ENCODE measurements around the gene FSTL4. TPM values are rescaled to one million over a fixed set of nuclear protein-coding genes. Genes with fewer than 3 reads are reported as not detected.

FSTL4 gene
- total RNA-seq, 2 donors from 2014 or later = not detected

DNA sequence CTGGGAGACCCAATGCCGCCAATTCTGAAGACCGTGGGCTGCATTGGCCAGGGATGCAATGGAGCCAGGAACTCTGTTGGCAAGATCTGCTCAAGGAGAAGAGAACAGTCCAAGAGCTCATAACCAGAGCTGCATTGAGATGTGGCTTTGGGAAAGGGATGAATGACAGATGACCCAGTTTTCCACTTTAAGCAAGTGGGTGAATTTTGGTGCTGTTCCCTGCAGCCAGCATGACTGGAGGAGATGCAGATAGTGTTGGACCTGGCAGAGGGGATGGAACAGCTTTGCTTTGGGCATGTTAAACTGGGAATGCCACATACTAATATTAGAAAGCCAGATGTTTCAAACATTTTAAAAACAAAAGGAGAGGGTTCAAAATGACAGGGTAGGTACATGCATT lies 143.1 kb downstream of the FSTL4 start:
- TF ChIP-seq, protein P1, sequence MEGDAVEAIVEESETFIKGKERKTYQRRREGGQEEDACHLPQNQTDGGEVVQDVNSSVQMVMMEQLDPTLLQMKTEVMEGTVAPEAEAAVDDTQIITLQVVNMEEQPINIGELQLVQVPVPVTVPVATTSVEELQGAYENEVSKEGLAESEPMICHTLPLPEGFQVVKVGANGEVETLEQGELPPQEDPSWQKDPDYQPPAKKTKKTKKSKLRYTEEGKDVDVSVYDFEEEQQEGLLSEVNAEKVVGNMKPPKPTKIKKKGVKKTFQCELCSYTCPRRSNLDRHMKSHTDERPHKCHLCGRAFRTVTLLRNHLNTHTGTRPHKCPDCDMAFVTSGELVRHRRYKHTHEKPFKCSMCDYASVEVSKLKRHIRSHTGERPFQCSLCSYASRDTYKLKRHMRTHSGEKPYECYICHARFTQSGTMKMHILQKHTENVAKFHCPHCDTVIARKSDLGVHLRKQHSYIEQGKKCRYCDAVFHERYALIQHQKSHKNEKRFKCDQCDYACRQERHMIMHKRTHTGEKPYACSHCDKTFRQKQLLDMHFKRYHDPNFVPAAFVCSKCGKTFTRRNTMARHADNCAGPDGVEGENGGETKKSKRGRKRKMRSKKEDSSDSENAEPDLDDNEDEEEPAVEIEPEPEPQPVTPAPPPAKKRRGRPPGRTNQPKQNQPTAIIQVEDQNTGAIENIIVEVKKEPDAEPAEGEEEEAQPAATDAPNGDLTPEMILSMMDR (IDR thresholded peaks at IDR 0.05) = no peak
- no peak overlapping the region for H3K4me3 ChIP-seq
- no peak overlapping the region for H3K27ac ChIP-seq
- H3K27me3 ChIP-seq = no peaks in the 10 kb centered on the region
- H3K9me3 ChIP-seq = no peaks in the 10 kb centered on the region
- H3K4me1 ChIP-seq = no peaks in the 10 kb centered on the region
- DNase-seq (ENCODE audit: low spot score) = no peak
- H3K36me3 ChIP-seq = no peaks in the 10 kb centered on the region

DNA sequence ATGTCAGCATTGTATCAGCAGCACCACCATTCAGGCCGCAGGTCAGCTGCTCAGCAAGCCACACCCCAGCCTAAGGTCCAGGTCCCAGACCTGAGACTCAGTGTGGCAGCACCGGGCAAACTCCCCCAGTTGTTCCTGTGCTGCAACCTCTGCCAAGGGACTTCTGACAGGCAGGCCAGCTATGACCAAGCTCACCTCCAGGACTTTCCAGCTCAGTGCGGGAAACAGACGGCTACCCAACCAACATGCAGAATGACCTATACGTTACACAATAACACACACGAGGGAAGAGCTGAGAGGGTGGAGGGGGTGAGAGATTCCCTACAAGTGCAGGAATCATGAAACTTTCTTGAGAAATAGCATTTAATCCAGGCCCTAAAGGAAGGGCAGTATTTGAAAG lies 143.7 kb downstream of the FSTL4 start:
- no peak overlapping the region for H3K27ac ChIP-seq
- TF ChIP-seq, protein P1 (IDR thresholded peaks at IDR 0.05) = no peak
- H3K27me3 ChIP-seq = no peaks in the 10 kb centered on the region
- no peaks in the 10 kb centered on the region for H3K36me3 ChIP-seq
- DNase-seq (ENCODE audit: low spot score) = no peak
- no peaks in the 10 kb centered on the region for H3K4me1 ChIP-seq
- H3K4me3 ChIP-seq = no peak overlapping the region
- no peaks in the 10 kb centered on the region for H3K9me3 ChIP-seq

DNA sequence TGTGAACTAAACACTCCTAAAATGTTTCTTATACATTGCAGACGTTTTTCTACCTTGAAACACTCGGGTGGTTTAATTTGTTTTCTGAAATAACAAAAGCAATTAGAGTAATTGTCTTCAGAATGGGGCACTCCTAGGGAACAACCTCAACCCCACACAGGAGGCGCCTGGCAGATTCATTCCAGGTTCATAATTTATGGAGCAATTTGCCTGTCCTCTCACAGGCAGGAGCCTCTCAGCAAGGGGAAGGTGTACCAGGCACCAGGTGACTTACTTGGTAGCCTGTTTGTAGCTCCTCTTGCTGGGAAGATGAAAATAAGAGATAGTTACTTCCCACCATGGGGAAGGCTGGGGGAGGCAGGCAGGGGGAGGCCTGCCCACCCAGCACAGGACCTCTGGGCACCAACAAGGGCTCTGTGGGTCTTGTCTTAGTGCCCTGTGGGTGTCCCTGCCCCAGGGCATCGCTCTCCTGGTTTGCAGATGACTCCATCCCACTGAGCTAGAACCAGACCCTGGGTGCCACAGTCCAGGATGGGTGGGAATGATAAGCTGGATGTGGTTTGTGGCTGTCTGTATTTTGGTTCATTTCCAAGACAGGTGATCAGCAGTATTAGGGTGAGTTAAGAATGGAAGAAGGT lies 144.4 kb downstream of the FSTL4 start:
- no peaks in the 10 kb centered on the region for H3K27me3 ChIP-seq
- H3K9me3 ChIP-seq = no peaks in the 10 kb centered on the region
- no peak overlapping the region for H3K27ac ChIP-seq
- H3K4me1 ChIP-seq = no peaks in the 10 kb centered on the region
- DNase-seq (ENCODE audit: low spot score) = no peak
- no peak overlapping the region for H3K4me3 ChIP-seq
- no peaks in the 10 kb centered on the region for H3K36me3 ChIP-seq
- TF ChIP-seq, protein P1 (IDR thresholded peaks at IDR 0.05) = no peak

DNA sequence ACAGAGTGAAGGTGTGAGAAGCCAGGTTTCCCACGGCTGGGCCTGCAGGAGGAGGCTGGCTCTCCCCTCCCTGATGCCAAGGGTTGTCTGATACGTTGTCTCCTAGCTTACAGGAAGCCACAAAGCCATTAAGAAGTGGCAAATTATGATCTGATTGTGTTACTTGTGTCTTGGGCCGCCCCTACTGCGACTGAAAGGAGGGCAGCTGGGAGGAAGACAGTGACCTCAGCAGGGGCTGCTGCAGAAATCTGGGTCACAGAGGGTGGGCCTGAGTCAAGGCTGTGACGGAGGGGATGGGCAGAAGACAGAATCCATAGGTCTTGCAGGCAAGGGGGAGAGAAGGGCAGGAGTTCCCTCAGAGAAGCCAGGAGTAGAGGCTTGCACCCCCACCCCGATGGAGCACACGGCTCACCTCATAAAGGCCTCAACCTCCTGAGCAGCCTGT lies 145.0 kb downstream of the FSTL4 start:
- DNase-seq (ENCODE audit: low spot score) = no peak
- TF ChIP-seq, protein P1 (IDR thresholded peaks at IDR 0.05) = no peak
- no peaks in the 10 kb centered on the region for H3K4me1 ChIP-seq
- H3K4me3 ChIP-seq = no peak overlapping the region
- H3K9me3 ChIP-seq = no peaks in the 10 kb centered on the region
- H3K36me3 ChIP-seq = no peaks in the 10 kb centered on the region
- no peak overlapping the region for H3K27ac ChIP-seq
- H3K27me3 ChIP-seq = no peaks in the 10 kb centered on the region

DNA sequence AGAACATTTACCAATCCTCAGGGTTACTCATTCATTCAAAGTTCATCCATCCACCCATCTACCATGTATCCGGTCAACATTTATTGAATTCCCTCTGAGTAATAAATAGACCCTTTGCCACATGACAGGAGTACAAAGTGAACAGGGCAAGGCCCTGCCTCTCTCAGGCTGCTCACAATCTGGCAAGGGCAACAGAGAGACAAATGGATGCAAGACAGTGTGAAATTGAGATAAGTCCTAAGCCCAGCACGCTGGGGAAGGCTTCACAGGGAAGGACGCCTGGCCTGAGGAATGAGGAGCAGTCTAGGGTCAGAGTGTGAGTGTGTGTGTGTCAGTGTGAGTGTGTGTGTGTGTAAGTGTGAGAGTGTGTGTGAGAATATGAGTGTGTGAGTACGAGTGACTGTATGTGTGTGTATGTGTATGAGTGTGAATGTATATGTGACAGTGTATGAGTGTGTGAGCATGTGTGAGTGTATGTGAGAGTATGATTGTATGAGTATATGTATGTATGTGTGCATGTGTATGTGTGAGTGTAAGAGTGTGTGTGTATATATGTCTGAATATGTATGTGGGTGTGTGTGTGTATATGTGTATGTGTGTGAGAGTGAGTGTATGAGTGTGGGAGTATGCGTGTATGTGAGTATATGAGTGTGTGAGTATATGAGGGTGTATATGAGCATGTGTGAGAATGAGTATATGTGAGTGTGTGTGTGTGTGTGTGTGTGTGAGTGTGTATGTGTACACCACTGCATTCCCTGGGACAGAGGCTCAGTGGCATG lies 145.6 kb downstream of the FSTL4 start:
- Histone ChIP-seq H3K4me1 (no peaks in the 10 kb centered on the region), H3K9me3 (no peaks in the 10 kb centered on the region), H3K36me3 (no peaks in the 10 kb centered on the region), H3K27me3 (no peaks in the 10 kb centered on the region), H3K27ac (no peak overlapping the region), H3K4me3 (no peak overlapping the region)
- no peak for DNase-seq (ENCODE audit: low spot score)
- TF ChIP-seq, protein P1 (IDR thresholded peaks at IDR 0.05) = no peak
